GM21526 (cell line): ENCODE data around the gene MND1.
"Not testable (repeated sequence)": the region's sequence is repeated elsewhere in the genome, so short reads cannot be mapped to it uniquely, and the experiment has no call there.

Experiments used
- ATAC-seq: cut with Tn5 transposase; IDR thresholded peaks from one replicate; pipeline ENCODE4 v1.9.1; 2021; ENCODE audit warnings: moderate library complexity; ENCODE audit not compliant: unreplicated experiment, low FRiP score

MND1 gene

DNA sequence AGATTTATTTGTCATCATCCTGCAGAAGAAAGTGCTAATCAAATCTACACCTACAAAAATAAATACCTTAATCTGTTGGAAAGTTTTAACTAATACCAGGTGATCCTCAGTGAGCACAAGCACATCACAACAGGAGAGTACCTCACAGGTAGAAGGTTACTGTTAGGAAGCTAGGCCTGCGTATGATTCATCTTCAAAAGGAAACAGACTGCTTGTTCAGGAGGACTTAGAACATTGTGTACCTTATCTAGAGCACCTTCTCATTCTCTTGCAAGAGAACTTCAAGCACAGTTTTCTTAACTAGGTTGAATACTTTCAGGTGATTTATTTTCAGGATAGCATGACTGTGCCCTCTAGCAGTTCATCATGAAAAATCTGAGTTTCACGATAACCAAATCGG is 54.2 kb downstream of the MND1 start:
- no peak for ATAC-seq

DNA sequence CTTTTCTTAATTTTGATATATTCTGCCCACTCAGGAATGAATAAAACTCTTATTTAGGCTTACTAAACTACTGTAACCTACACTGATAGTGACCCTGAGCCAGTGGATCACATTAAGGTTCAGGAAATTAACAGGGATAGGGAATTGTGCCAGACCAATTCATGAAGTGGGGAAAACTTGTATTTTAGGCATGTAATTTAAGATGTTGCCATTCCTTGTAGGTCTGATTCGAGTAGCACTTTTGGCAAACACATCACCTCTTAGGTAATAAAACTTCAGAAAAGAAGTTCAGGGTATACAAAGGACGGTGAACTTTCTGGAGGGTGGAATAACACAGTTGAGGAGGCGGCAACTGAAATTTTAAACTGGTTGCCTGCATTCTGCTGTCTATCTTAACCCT is 54.9 kb downstream of the MND1 start:
- ATAC-seq = no peak

DNA sequence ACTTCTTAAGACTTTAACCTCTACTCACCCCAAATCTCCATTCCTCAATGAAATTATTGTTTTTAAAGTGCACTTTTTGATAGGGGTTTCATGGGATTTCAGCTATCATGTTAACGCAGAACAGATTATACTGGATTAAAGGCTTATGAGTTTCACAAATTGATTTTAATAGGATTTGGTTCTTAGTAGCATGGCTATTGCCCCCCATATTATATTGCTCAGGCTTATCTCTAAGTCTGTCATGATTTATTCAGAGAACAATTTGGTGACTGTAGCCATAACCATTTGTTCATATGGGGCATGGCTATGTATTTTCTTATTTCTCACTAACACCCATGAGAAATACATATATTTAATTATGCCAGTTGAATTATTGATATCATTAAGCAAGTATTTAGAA is 57.0 kb downstream of the MND1 start:
- no peak for ATAC-seq

DNA sequence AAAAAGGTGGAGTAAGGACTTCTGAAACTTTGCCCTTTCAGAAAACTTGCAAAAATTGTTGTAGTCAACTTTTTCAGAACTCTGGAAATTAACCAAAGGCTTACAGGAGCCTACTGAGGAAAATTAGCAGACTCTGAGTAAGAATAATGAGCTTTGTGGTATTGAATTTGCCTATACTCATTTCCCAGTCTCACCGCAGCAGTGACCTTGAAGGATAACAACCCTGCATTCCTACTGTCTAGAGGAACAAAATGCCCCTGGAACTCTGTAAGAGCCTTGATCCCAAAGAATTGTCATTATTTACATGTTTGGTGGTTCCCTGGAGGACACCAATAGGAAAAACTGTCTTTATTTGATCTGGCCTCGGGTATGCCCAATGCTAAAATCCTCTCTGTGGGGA is 57.9 kb downstream of the MND1 start:
- no peak for ATAC-seq

DNA sequence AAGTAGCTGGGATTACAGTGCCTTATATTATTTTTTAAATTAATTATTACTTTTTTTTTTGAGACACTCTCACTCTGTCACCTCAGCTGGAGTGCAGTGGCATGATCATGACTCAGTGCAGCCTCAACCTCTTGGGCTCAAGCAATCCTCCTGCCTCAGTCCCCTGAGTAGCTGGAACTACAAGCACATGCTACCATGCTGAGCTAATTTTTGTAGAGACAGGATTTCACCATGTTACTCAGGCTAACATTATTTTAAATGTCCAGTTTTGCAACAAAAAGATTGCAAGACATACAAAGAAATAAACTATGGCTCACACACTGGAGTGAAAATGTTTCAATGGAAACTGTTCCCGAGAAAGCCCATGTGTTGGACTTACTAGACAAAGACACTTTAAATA is 59.2 kb downstream of the MND1 start:
- no peak for ATAC-seq

DNA sequence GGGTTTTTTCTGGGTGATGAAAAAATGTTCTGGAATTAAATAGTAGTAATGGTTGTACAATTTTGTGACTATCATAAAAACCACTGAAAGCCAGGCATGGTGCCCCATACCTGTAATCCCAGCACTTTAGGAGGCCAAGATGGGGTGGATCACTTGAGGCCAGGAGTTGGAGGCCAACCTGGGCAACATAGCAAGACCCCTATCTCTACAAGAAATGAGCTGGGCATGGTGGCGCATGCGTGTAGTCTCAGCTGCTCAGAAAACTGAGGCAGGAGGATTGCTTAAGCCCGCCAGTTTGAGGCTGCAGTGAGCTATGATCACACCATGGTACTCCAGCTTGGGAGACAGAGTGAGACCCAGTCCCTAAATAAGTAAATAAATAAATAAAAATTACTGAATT is 63.4 kb downstream of the MND1 start:
- no peak for ATAC-seq

DNA sequence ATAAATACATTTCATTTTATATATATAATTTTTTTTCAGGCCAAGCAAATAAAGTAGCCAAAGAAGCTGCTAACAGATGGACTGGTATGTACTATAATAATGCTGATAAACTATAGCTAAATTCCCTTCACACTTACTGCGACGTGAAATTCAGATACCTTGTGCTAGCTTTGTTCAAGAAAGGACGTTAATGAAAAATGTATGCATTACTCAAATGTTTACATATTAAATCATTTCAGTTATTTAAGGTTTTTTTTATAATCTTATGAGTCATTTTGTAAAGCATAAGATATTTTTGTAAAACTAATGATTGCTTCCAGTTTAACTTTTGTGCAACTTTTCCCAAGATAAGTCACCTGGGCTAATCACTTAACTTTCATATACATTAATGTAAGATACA is 64.4 kb downstream of the MND1 start:
- no peak for ATAC-seq

DNA sequence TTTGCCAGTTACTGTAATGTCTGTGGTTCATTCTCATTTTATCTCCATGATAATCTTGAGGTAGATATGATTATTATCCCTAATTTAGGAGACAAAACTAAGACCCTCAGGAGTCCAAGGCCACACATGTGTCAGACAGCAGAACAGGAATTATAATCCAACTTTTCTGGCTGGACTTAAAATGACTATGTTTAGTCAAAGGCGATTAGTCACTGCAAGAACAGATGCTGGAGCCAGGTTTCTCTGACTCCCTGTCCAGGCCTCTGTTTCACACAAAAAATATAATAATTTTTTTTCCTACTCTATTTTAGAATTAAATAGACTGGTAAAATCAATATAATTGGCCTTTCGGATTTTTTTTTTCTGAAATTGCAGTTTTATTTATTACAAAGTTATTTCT is 64.9 kb downstream of the MND1 start:
- no peak for ATAC-seq

DNA sequence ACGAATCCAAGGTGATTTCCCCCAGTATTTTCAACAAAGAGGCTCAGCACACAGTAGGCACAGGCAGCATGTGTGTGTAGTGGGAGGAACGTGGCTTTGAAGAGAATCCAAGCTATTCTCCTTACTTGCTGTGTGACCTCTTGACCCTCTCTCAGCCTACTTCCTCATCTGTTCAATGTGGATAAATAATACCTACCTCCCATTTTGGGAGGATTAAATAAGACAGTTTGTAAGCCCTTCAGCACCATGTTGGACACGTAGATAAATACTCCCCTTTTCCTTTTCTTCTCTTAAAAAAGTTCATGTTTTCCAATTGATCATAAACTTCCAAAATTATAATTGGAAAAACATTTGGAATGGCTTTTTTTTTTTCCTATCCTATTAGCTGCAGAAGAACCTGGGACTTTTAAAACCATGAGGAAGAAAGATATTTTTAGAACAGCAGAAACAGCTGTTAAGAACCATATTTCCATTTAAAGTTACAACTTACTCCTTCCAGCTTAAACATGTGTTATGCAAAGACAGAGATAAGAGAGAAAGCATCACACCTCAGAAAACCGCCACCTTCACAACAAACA is 65.5 kb downstream of the MND1 start:
- no peak for ATAC-seq

DNA sequence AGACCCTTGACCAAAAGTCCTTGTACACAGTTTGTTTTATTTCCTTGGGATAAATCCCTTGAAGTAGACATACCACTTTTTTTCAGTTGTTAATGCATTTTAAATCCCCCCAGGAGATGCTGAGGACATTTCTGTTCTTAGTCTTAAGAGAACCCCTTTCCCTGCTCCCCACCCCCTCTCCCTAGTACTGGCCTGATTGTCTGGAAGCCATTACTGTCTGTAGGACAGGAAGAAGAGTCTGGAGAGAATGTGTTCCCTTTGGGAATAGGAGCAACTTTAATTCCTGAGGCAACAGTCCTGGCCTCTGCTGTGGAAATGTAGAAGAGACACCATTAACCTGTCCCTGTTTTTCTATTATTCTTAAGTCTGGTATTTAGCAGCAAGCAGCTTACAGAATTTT is 69.4 kb downstream of the MND1 start:
- no peak for ATAC-seq

DNA sequence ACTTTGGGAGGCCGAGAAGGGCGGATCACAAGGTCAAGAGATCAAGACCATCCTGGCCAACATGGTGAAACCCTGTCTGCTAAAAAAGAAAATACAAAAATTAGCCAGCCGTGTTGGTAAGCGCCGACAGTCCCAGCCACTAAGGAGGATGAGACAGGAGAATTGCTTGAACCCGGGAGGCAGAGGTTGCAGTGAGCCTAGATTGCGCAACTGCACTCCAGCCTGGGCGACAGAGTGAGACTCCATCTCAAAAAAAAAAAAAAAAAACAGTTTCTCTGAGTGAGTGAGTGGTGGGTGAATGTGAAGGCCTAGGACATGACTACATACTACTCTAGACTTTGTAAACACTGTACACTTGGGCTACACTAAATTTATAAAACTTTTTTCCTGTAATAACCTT is 72.0 kb downstream of the MND1 start:
- ATAC-seq = not testable (repeated sequence)

DNA sequence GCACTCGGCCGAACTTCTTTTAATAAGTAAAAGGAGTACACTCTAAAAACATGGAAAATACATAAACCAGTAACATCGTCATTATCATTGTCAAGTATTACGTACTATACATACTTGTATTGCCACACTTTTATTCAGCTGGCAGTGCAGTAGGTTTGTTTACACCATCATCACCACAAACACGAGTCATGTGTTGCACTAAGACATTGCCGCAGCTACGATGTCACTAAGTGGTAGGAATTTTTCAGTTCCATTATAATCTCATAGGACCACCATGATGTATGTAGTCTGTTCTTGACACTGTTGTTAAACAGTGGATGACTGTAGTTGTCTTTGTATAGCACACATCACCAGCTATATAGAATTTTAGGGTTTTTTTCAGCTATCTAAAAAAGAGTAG is 73.6 kb downstream of the MND1 start:
- no peak for ATAC-seq

DNA sequence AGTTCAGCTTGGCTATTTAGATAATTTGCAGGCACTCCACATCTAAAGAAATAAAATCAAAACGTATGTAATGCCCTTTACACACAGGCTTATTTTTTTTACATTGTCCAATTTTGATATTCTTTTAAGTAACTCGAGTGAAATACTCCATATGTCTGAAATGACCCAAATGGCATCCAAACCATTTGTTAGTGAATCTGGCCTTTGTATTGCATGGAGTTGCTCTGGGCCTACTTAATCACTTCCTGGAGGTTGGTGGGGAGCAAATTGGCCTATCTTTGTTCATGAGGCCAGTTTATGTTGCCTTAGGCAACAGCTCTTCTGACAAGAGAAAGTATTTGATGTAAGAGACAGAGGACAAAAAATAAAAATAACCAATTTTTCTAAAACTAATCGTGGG is 74.1 kb downstream of the MND1 start:
- no peak for ATAC-seq

DNA sequence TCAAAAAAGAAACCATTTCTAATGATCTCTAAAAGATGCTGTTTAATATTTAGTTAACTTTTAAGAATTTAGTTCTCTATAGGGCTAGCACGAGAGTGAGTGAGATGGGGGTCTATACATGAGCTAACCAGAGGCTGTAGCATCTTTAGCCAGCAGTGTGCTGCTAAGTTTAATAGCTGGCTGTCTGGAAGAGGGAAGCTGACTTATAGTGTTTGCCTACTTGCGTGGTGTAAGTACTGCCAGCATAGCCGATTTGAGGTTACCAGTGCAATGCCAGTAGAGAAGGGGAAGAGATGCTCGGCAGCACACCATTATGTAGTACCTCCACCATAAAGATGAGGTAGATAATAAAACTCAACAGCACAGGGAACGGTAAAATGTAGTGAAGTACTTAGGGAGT is 74.5 kb downstream of the MND1 start:
- no peak for ATAC-seq

DNA sequence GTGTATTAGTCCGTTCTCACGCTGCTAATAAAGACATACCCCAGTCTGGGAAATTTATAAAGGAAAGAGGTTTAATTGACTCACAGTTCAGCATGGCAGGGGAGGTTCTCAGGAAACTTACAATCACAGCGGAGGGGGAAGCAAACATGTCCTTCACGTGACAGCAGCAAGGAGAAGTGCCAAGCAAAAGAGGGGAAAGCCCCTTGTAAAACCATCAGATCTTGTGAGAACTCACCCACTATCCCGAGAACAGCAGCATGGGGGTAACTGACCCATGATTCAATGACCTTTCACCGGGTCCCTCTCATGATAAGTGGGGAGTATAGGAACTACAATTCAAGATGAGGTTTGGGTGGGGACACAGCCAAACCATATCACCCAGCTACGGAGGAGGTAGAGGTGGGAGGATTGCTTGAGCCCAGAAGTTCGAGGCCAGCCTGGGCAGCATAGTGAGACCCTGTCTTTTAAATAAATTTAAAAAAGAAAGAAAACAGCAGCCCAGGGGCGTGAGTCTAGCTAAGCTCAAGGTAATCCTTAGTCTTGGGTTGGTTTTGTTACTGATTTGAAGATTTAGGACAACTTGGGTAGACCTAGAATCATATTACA is 75.3 kb downstream of the MND1 start:
- no peak for ATAC-seq

DNA sequence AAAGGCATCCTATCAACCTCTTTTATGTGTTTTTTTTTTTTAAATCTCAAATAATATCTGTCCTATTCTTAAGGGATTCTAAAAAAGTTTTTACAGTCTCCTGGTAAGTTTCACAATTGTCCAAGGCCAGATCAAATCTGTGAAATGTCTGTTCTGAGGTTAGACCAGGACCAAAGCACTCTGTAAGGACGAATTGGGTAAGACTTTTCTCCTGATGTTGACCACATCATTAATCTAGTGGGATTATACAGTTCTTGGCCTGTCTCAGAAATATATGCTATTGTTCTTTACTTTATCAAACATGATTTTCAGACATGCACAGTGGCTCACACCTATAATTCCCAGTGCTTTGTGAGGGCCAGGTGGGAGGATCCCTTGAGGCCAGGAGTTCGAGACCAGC is 75.9 kb downstream of the MND1 start:
- no peak for ATAC-seq

DNA sequence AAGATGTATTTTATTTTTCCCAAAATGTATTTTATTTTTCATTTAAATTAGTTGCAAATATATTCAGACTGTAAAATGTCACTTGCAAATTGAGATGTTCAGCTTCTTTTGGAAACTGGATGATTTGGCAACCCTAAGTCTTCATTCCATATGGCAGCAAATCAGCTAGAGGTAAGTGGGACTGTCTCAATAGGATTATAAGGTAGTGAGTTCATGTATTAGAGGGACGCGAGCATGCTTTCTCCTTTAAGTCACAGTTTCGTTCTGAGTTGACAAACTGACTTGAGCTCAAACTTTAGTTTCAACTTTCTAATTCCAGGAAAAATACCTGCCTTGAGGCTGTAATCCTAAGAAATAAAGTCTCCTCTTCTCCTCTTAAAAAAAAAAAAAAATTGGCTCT is 77.5 kb downstream of the MND1 start:
- peak; percentile 76 for ATAC-seq

DNA sequence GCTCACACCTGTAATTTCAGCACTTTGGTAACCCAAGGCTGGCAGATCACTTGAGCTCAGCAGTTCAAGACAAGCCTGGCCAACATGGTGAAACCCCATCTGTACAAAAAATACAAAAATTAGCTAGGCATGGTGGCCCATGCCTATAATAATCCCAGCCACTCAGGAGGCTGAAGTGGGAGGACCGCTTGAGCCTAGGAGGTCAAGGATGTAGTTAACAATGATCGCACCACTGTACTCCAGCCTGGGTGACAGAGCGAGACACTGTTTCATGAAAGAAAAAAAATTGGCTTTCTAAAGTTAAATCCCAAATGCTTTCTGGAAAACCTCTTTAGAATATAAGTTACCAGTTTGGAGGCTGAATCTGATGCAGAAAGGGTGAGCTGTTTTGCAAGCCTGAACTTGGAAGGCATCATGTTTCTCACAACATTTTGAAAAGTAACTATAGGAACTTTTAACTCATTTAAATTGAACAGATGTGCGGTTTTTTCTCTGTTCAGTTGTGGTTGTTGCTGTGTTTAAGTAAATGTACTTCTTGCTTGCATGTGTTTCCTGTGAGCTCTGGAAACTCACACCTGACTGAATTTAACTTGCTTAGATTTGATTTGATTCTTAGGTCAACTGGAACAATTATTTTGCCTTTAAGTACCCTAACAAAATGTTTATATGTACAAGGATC is 81.9 kb downstream of the MND1 start:
- peak; percentile 61 for ATAC-seq

DNA sequence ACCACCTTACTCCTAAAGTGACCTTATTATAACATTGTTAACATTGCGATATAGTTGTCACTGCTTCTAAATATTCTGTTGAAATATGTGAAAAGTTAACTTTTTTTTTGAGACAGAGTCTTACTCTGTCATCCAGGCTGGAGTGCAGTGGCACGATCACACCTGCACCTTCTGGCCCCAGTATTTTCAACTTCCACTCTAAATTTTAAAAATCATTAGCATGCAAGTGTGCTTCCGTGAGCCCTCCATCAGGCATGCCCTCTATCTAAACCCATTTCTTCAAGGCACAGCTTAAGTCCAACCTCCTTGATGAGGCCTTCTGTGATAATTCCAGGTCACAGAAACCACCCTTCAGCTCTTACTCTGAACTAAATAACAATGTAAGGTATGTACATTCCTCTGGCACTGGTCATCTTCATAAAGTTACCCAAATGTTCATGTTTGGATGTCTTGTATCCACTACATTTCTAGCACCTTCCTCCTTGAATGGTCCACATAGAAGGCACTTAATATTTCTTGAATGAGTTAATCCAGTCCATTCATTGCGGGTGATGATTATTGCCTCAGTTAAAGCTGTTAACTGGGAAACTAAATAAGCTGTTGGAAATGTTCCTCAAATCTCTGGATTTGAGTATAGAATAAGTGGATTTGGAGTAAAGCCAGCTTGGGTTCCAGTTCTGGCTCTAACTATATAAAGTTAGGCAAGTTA is 83.0 kb downstream of the MND1 start:
- no peak for ATAC-seq

DNA sequence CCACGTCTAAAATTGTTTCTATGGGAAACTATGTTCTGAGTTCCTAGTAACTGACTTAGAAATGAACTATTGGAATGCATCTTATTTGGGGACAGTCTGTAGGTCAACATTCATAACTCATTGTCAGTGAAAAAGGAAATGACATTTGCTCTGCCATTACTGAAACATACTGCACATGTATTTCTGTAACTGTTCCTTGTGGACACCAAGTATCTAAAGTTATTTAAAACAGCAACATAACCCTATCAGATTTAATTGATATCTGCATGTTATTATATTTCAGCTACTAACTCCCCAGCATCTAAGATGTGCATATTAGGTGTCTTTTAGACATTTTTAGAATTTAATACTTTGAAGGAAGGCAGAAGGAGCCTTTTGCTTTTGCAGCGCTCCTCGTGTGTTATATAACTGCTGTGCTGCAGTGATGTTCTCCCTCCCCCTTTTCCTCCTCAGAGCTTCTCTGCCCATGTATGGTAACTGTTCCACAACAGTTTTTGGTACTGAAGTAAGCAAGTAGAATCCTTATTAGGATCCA is 84.5 kb downstream of the MND1 start:
- ATAC-seq = no peak

DNA sequence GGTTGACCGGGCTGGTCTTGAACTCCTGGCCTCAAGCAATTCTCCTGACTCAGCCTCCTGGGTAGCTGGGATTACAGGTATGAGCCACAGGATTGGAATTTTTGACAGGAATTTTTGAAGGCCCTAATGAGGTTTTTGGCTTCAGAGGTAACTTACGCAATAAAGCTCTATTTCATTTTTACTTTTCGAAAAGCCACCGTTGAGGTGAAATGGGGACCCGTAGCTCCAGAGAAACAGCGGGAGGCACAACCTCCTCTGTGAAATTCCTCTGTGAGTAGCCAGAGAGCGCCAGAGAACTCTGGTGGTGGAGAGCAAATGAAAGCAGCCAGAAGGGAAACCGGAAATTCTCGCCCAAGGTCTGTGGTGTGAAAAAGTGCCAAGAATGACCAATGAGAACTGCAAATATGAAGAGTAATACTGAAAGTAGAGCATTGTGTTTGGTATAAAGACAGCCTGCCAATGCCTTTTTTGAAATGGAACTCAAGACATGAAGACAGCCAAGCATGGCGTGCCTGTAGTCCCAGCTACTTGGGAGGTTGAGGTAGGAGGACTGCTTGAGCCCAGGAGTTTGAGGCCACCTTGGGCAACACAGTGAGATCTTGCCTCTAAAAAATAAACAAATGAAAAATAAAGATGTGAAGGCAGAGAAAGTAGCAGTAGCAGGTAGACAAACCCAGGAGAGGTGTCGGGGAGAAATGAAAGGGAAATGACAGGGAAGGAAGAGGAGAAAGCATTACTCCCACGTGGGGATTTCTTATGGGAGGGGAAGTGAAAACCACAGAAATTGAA is 88.7 kb downstream of the MND1 start:
- peak; percentile 92 for ATAC-seq
